K562 (cell line): ENCODE measurements around the gene ERN1. TPM values are rescaled to one million over a fixed set of nuclear protein-coding genes. Genes with fewer than 3 reads are reported as not detected.

Source experiments
- ILF3 ChIP-seq: fragments of 450-650 bp; IDR thresholded peaks from 2 replicates; pipeline ENCODE4 v1.6.1; 2018; ENCODE audit warnings: antibody characterized with exemption, mild to moderate bottlenecking, moderate library complexity, borderline replicate concordance
- POLR2AphosphoS5 ChIP-seq: IDR thresholded peaks from 2 replicates; pipeline ENCODE4 v1.6.1; 2011; ENCODE audit warnings: mild to moderate bottlenecking, low read depth, low read length, moderate library complexity; ENCODE audit not compliant: control insufficient read depth, insufficient read depth
- SETDB1 ChIP-seq: IDR thresholded peaks from one replicate; pipeline ENCODE4 v1.6.1; 2012; ENCODE audit warnings: low read length, control low read depth, inconsistent platforms
- ZBTB49 ChIP-seq: sonication (generic); formaldehyde crosslinking; IDR thresholded peaks from 2 replicates; pipeline ENCODE4 v1.8.0; 2022; ENCODE audit warnings: missing genetic modification reagents, mild to moderate bottlenecking, borderline replicate concordance
- ZNF121 ChIP-seq: sonication (generic); formaldehyde crosslinking; conservative IDR thresholded peaks from 2 replicates; pipeline ENCODE4 v1.8.0; 2022; ENCODE audit warnings: missing genetic modification reagents
- ZNF165 ChIP-seq: fragments of 250-450 bp; sonication (Bioruptor Pico); IDR thresholded peaks from 2 replicates; pipeline ENCODE4 v1.4.0; 2020; ENCODE audit warnings: borderline replicate concordance
- polyA plus RNA-seq, 8 experiments: library from polyadenylated mRNA; depleted of rRNA in 4 of 8; stranded (reverse) in 5 of 8; unstranded in 3 of 8; fragments of >200 nt; fragmentation: Nextera tagmentation in 2 of 8; fragmentation: Illumina TruSeq in 1 of 8; extraction: Ambion mirVana in 2 of 8; extraction: Trizol in 1 of 8; gene quantifications; 2 replicates each; pipeline versions ENCODE4 v1.2.1 to v1.2.3, GENCODE V29; 2011 to 2014; ENCODE audit warnings: inconsistent platforms in 1 of 8, missing spikeins in 1 of 8
- total RNA-seq, 7 experiments: library from RNA; depleted of rRNA in 6 of 7; stranded (reverse); fragments of >200 nt in 6 of 7; fragmentation: Illumina TruSeq in 2 of 7; extraction: Trizol in 2 of 7; gene quantifications; 2 replicates each; pipeline versions ENCODE4 v1.2.1 to v1.2.3, GENCODE V29; 2011 to 2021; ENCODE audit warnings: low replicate concordance in 1 of 7

Gene ERN1
- total and polyA plus RNA-seq, 9 of the 15 experiments (the other 6 are each of a cell fraction or from before 2014, with no cell fraction given) = 2.1 to 22.5 (median 7.3) TPM

- TF ChIP-seq SETDB1 (no peak), ZNF121 (CRISPR knock-in tag) (no peak), ZNF165 (CRISPR knock-in tag) (no peak), ILF3 (no peak), POLR2AphosphoS5 (no peak), ZBTB49 (CRISPR knock-in tag) (no peak)
Observed at GRCh38 chr17:64120159-64120810, 9.7 kb downstream of the ERN1 start (continued).
